HEK293 (cell line): ENCODE data around the gene MTARC1.

Experiments used
- CTCF ChIA-PET: fragments of 350-600 bp; formaldehyde crosslinking; extraction: SDS; loops from one replicate; lab custom pipeline; 2021; ENCODE audit warnings: antibody characterized with exemption; lab: Yijun Ruan, JAX
- POLR2A ChIA-PET: fragments of 300-600 bp; formaldehyde crosslinking; extraction: SDS; loops from one replicate; lab custom pipeline; 2020; ENCODE audit warnings: antibody characterized with exemption, inconsistent platforms; lab: Yijun Ruan, JAX
- H3K27ac ChIP-seq: fragments of 200-500 bp; sonication (Bioruptor generic); 2 replicates; pipeline ENCODE4 v1.5.1; 2014; ENCODE audit warnings: low read depth, low read length, control low read depth, inconsistent platforms; ENCODE audit errors: extremely low read depth
- H3K36me3 ChIP-seq, 2 experiments: fragments of 200-500 bp in 1 of 2; sonication (Bioruptor generic) in 1 of 2; 1 replicate in 1 of 2; 2 replicates in 1 of 2; pipeline ENCODE4 v1.5.1; 2014 to 2017; ENCODE audit warnings: inconsistent platforms in 2 of 2, low read length in 2 of 2; ENCODE audit not compliant: control insufficient read depth in 2 of 2, insufficient read depth in 1 of 2
- H3K4me1 ChIP-seq: fragments of 200-500 bp; sonication (Bioruptor generic); 2 replicates; pipeline ENCODE4 v1.5.1; 2014; ENCODE audit warnings: mild to moderate bottlenecking, low read length, inconsistent platforms; ENCODE audit not compliant: control insufficient read depth, insufficient read depth
- H3K4me3 ChIP-seq: 2 replicates; pipeline ENCODE4 v1.5.1; 2011; ENCODE audit warnings: low read depth, mild to moderate bottlenecking, control low read depth, low read length, moderate library complexity
- H3K9me3 ChIP-seq: fragments of 200-500 bp; sonication (Bioruptor generic); 2 replicates; pipeline ENCODE4 v1.5.1; 2014; ENCODE audit warnings: low read depth, low read length, inconsistent platforms; ENCODE audit not compliant: control insufficient read depth, insufficient read depth
- FEZF1 ChIP-seq: fragments of 450-650 bp; formaldehyde crosslinking; IDR thresholded peaks from 2 replicates; pipeline ENCODE4 v1.5.1; 2016; ENCODE audit warnings: missing biosample characterization, missing genetic modification characterization
- GFI1B ChIP-seq: fragments of 450-650 bp; formaldehyde crosslinking; IDR thresholded peaks from 2 replicates; pipeline ENCODE4 v1.5.1; 2016; ENCODE audit warnings: missing biosample characterization, missing genetic modification characterization
- GLIS1 ChIP-seq: fragments of 450-650 bp; formaldehyde crosslinking; IDR thresholded peaks from 2 replicates; pipeline ENCODE4 v1.5.1; 2016; ENCODE audit warnings: missing biosample characterization, missing genetic modification characterization
- MZF1 ChIP-seq: fragments of 450-650 bp; formaldehyde crosslinking; IDR thresholded peaks from 2 replicates; pipeline ENCODE4 v1.5.1; 2017; ENCODE audit warnings: missing biosample characterization, missing genetic modification characterization, borderline replicate concordance
- YY2 ChIP-seq: fragments of 450-650 bp; formaldehyde crosslinking; IDR thresholded peaks from 2 replicates; pipeline ENCODE4 v1.5.1; 2016; ENCODE audit warnings: missing biosample characterization, missing genetic modification characterization
- ZBTB11 ChIP-seq: fragments of 450-650 bp; formaldehyde crosslinking; conservative IDR thresholded peaks from 2 replicates; pipeline ENCODE4 v1.5.1; 2016; ENCODE audit warnings: low read depth, missing biosample characterization, missing genetic modification characterization
- ZBTB21 ChIP-seq: fragments of 450-650 bp; formaldehyde crosslinking; IDR thresholded peaks from 2 replicates; pipeline ENCODE4 v1.5.1; 2017; ENCODE audit warnings: missing biosample characterization, missing genetic modification characterization
- ZBTB44 ChIP-seq: fragments of 450-650 bp; IDR thresholded peaks from 2 replicates; pipeline ENCODE4 v1.5.1; 2018; ENCODE audit warnings: missing biosample characterization, mild to moderate bottlenecking, missing genetic modification characterization
- ZBTB6 ChIP-seq: fragments of 450-650 bp; formaldehyde crosslinking; IDR thresholded peaks from 2 replicates; pipeline ENCODE4 v1.5.1; 2017; ENCODE audit warnings: missing biosample characterization, missing genetic modification characterization
- ZFP41 ChIP-seq: fragments of 450-650 bp; formaldehyde crosslinking; IDR thresholded peaks from 2 replicates; pipeline ENCODE4 v1.5.1; 2016; ENCODE audit warnings: missing biosample characterization, missing genetic modification characterization, borderline replicate concordance
- ZFP69B ChIP-seq: fragments of 450-650 bp; formaldehyde crosslinking; IDR thresholded peaks from 2 replicates; pipeline ENCODE4 v1.5.1; 2016; ENCODE audit warnings: missing biosample characterization, missing genetic modification characterization
- ZNF114 ChIP-seq: fragments of 450-650 bp; formaldehyde crosslinking; IDR thresholded peaks from 2 replicates; pipeline ENCODE4 v1.5.0; 2017; ENCODE audit warnings: missing biosample characterization, missing genetic modification characterization
- ZNF138 ChIP-seq: fragments of 450-650 bp; formaldehyde crosslinking; IDR thresholded peaks from 2 replicates; pipeline ENCODE4 v1.5.1; 2016; ENCODE audit warnings: missing biosample characterization, missing genetic modification characterization, borderline replicate concordance
- ZNF2 ChIP-seq: fragments of 450-650 bp; formaldehyde crosslinking; IDR thresholded peaks from 2 replicates; pipeline ENCODE4 v1.5.1; 2016; ENCODE audit warnings: missing biosample characterization, missing genetic modification characterization
- ZNF223 ChIP-seq: fragments of 450-650 bp; formaldehyde crosslinking; IDR thresholded peaks from 2 replicates; pipeline ENCODE4 v1.5.1; 2016; ENCODE audit warnings: missing biosample characterization, missing genetic modification characterization
- ZNF248 ChIP-seq: fragments of 450-650 bp; formaldehyde crosslinking; IDR thresholded peaks from 2 replicates; pipeline ENCODE4 v1.5.1; 2017; ENCODE audit warnings: missing biosample characterization, missing genetic modification characterization
- ZNF266 ChIP-seq: fragments of 450-650 bp; formaldehyde crosslinking; IDR thresholded peaks from 2 replicates; pipeline ENCODE4 v1.5.1; 2016; ENCODE audit warnings: missing biosample characterization, missing genetic modification characterization, low read depth
- ZNF274 ChIP-seq, 2 experiments: fragments of 200-500 bp in 1 of 2; fragments of 450-650 bp in 1 of 2; sonication (Bioruptor generic) in 1 of 2; formaldehyde crosslinking in 1 of 2; IDR thresholded peaks; 2 replicates each; pipeline versions ENCODE4 v1.5.1 to v1.6.1; 2014 to 2016; ENCODE audit warnings: borderline replicate concordance in 1 of 2, inconsistent platforms in 1 of 2, low read length in 1 of 2, missing biosample characterization in 1 of 2, missing genetic modification characterization in 1 of 2
- ZNF280C ChIP-seq: fragments of 450-650 bp; formaldehyde crosslinking; IDR thresholded peaks from 2 replicates; pipeline ENCODE4 v1.5.1; 2016; ENCODE audit warnings: missing biosample characterization, missing genetic modification characterization
- ZNF473 ChIP-seq: fragments of 450-650 bp; formaldehyde crosslinking; IDR thresholded peaks from 2 replicates; pipeline ENCODE4 v1.5.1; 2017; ENCODE audit warnings: missing biosample characterization, missing genetic modification characterization
- ZNF529 ChIP-seq: fragments of 450-650 bp; formaldehyde crosslinking; IDR thresholded peaks from 2 replicates; pipeline ENCODE4 v1.5.1; 2017; ENCODE audit warnings: missing genetic modification characterization, missing biosample characterization; ENCODE audit not compliant: insufficient replicate concordance
- ZNF558 ChIP-seq: fragments of 450-650 bp; formaldehyde crosslinking; IDR thresholded peaks from 2 replicates; pipeline ENCODE4 v1.5.1; 2016; ENCODE audit warnings: missing biosample characterization, missing genetic modification characterization
- ZNF571 ChIP-seq: fragments of 450-650 bp; formaldehyde crosslinking; IDR thresholded peaks from 2 replicates; pipeline ENCODE4 v1.5.0; 2017; ENCODE audit warnings: missing biosample characterization, missing genetic modification characterization
- ZNF639 ChIP-seq: fragments of 450-650 bp; formaldehyde crosslinking; IDR thresholded peaks from 2 replicates; pipeline ENCODE4 v1.5.1; 2016; ENCODE audit warnings: missing biosample characterization, missing genetic modification characterization
- ZNF645 ChIP-seq: fragments of 450-650 bp; formaldehyde crosslinking; IDR thresholded peaks from 2 replicates; pipeline ENCODE4; 2016; ENCODE audit warnings: missing biosample characterization, missing genetic modification characterization
- ZSCAN16 ChIP-seq: fragments of 450-650 bp; formaldehyde crosslinking; IDR thresholded peaks from 2 replicates; pipeline ENCODE4 v1.5.1; 2016; ENCODE audit warnings: missing biosample characterization, missing genetic modification characterization
- ZXDB ChIP-seq: fragments of 450-650 bp; formaldehyde crosslinking; IDR thresholded peaks from 2 replicates; pipeline ENCODE4 v1.5.1; 2016; ENCODE audit warnings: missing biosample characterization, missing genetic modification characterization

MTARC1 gene

GRCh38 chr1:220809704-220810103, 23.0 kb downstream of the MTARC1 start:
- no peak overlapping the region for H3K27ac ChIP-seq

GRCh38 chr1:220810179-220810653, 23.5 kb downstream of the MTARC1 start:
- ChIA-PET CTCF (interaction anchor here (0.5 to 3.0 kb wide), 28 partner anchors 10 to 749 kb away, joined by 3 to 20 read pairs (median 4); no protein-coding TSS in a partner anchor), POLR2A (no interaction called here)
- Histone ChIP-seq H3K4me1 (no peaks in the 10 kb centered on the region), H3K27ac (no peak overlapping the region), H3K9me3 (no peaks in the 10 kb centered on the region), H3K4me3 (no peak overlapping the region), H3K36me3 (peaks cover 0 to 48% of the 10 kb centered on the region in 2 experiments; a peak in 1 of 3 replicates)
- TF ChIP-seq ZBTB21 (tag by site-specific recombination) (no peak), ZNF274 (IDR thresholded peaks at IDR 0.05; ENCODE audit: low read length) (no peak), ZNF274 (tag by site-specific recombination; IDR thresholded peaks at IDR 0.05; ENCODE audit: borderline replicate concordance) (no peak), ZNF529 (tag by site-specific recombination) (no peak), ZNF558 (tag by site-specific recombination) (no peak), ZNF280C (no peak), ZBTB44 (tag by site-specific recombination) (no peak), GFI1B (tag by site-specific recombination) (no peak), ZNF645 (tag by site-specific recombination) (no peak), ZBTB11 (no peak), ZNF266 (tag by site-specific recombination) (no peak), FEZF1 (tag by site-specific recombination) (no peak), GLIS1 (tag by site-specific recombination) (no peak)

More at GRCh38 chr1:220809704-220810103, 23.0 kb downstream of the MTARC1 start:
- TF ChIP-seq ZBTB6 (tag by site-specific recombination) (no peak), MZF1 (tag by site-specific recombination) (no peak), ZNF223 (tag by site-specific recombination) (no peak), ZNF248 (tag by site-specific recombination) (no peak), ZFP69B (tag by site-specific recombination) (no peak), YY2 (no peak), ZFP41 (tag by site-specific recombination) (no peak), GFI1B (tag by site-specific recombination) (no peak), ZXDB (tag by site-specific recombination) (no peak), ZNF114 (tag by site-specific recombination) (no peak), ZNF2 (tag by site-specific recombination) (no peak), ZNF138 (tag by site-specific recombination) (no peak), ZSCAN16 (tag by site-specific recombination) (no peak), ZNF473 (no peak), ZNF639 (tag by site-specific recombination) (no peak), ZNF571 (tag by site-specific recombination) (no peak)
- TF ChIP-seq, all 188 proteins: peak for 0
- Histone ChIP-seq H3K9me3 (no peaks in the 10 kb centered on the region), H3K36me3 (peaks cover 0 to 48% of the 10 kb centered on the region in 2 experiments; a peak in 1 of 3 replicates), H3K4me3 (no peak overlapping the region), H3K4me1 (no peaks in the 10 kb centered on the region)
- ChIA-PET POLR2A (no interaction called here), CTCF (interaction anchor here (0.5 to 3.0 kb wide), 17 partner anchors 10 to 1071 kb away, joined by 3 to 20 read pairs (median 4); no protein-coding TSS in a partner anchor)
